Cardiac muscle cell (in vitro differentiated cells and primary cell): ENCODE measurements around the gene ZBED1. TPM values are rescaled to one million over a fixed set of nuclear protein-coding genes. Genes with fewer than 3 reads are reported as not detected.

ENCODE experiments used
- DNase-seq, 2 donors: peaks; one replicate each; pipeline versions ENCODE4 v3.0.0 to v3.0.0-alpha.2; 2010 to 2017; ENCODE audit warnings: low read depth in 1 of 2, low spot score in 1 of 2
- H3K27ac ChIP-seq: fragments of 200-600 bp; sonication (generic); 2 replicates; pipeline ENCODE4 v1.5.1; 2016
- H3K27me3 ChIP-seq: fragments of 200-600 bp; sonication (generic); 2 replicates; pipeline ENCODE4 v1.6.0; 2016; ENCODE audit warnings: control low read depth
- H3K36me3 ChIP-seq: fragments of 200-600 bp; sonication (generic); 2 replicates; pipeline ENCODE4 v1.5.1; 2016; ENCODE audit warnings: control low read depth
- H3K4me1 ChIP-seq: fragments of 200-600 bp; sonication (generic); 2 replicates; pipeline ENCODE4 v1.8.1; 2017; ENCODE audit warnings: low read depth, mild to moderate bottlenecking, mixed run types
- H3K4me3 ChIP-seq: fragments of 200-600 bp; sonication (generic); 2 replicates; pipeline ENCODE4 v1.5.1; 2016; ENCODE audit warnings: mild to moderate bottlenecking
- H3K9me3 ChIP-seq: fragments of 200-600 bp; sonication (generic); 2 replicates; pipeline ENCODE4 v1.5.1; 2017; ENCODE audit warnings: low read depth, mild to moderate bottlenecking, control low read depth
- CTCF ChIP-seq: IDR thresholded peaks from 2 replicates; pipeline ENCODE4 v1.5.1; 2012; ENCODE audit warnings: low read depth, mild to moderate bottlenecking, low read length
- polyA plus RNA-seq: library from polyadenylated mRNA; unstranded; fragments of >200 nt; fragmentation: Nextera tagmentation; extraction: Ambion mirVana; gene quantifications from 2 replicates; pipeline ENCODE4 v1.2.1, GENCODE V29; 2016
- total RNA-seq: library from RNA; depleted of rRNA; stranded (reverse); fragments of >200 nt; gene quantifications from 2 replicates; pipeline ENCODE4 v1.2.3, GENCODE V29; 2016

Gene ZBED1
- total and polyA plus RNA-seq, 2 experiments from 2014 or later, result 21.0 to 32.3 TPM

GRCh38 chrX:2445662-2446623, 54.8 kb downstream of the ZBED1 start:
- H3K27ac ChIP-seq, result no peak overlapping the region

GRCh38 chrX:2442694-2443093, 58.1 kb downstream of the ZBED1 start:
- H3K27ac ChIP-seq, result peak overlapping the region; percentile 46
- TF ChIP-seq CTCF, result no peak
- H3K36me3 ChIP-seq, result no peaks in the 10 kb centered on the region
- H3K4me3 ChIP-seq, result no peak overlapping the region
- H3K4me1 ChIP-seq, result no peaks in the 10 kb centered on the region
- no peak for DNase-seq
- no peaks in the 10 kb centered on the region for H3K27me3 ChIP-seq
- no peaks in the 10 kb centered on the region for H3K9me3 ChIP-seq

More at GRCh38 chrX:2445662-2446623, 54.8 kb downstream of the ZBED1 start:
- Histone ChIP-seq H3K4me3 (no peak overlapping the region), H3K9me3 (no peaks in the 10 kb centered on the region), H3K27me3 (no peaks in the 10 kb centered on the region), H3K4me1 (no peaks in the 10 kb centered on the region), H3K36me3 (no peaks in the 10 kb centered on the region)
- DNase-seq, result no peak
- no peak for TF ChIP-seq CTCF

- Histone ChIP-seq H3K27me3 (no peaks in the 10 kb centered on the region), H3K4me3 (no peak overlapping the region), H3K9me3 (no peaks in the 10 kb centered on the region), H3K36me3 (no peaks in the 10 kb centered on the region), H3K27ac (no peak overlapping the region), H3K4me1 (no peaks in the 10 kb centered on the region)
- TF ChIP-seq CTCF, result no peak
- DNase-seq, result no peak
These were observed 59.3 kb downstream of the ZBED1 start for GRCh38 chrX:2441466-2441865.

GRCh38 chrX:2439613-2440012, 61.2 kb downstream of the ZBED1 start:
- no peaks in the 10 kb centered on the region for H3K9me3 ChIP-seq
- no peak overlapping the region for H3K27ac ChIP-seq
- H3K4me3 ChIP-seq, result no peak overlapping the region
- no peaks in the 10 kb centered on the region for H3K36me3 ChIP-seq
- H3K4me1 ChIP-seq, result no peaks in the 10 kb centered on the region
- no peak for DNase-seq
- TF ChIP-seq CTCF, result no peak
- no peaks in the 10 kb centered on the region for H3K27me3 ChIP-seq

Other genes starting within 250 kb of the ZBED1 start
- gene DHRSX, start within 50 bp of the ZBED1 start, total RNA-seq, result 13.0 and 20.4 TPM in 2 replicates
- gene DHRSX, start within 50 bp of the ZBED1 start, polyA plus RNA-seq, result 33.4 and 52.1 TPM in 2 replicates
- 361 and 474 TPM in 2 replicates for gene CD99, start 190.3 kb upstream of the ZBED1 start, total RNA-seq
- 467 and 575 TPM in 2 replicates for gene CD99, start 190.3 kb upstream of the ZBED1 start, polyA plus RNA-seq